Fibroblast of villous mesenchyme (primary cell): Measurements from ENCODE around the gene DYDC1. TPM values are rescaled to one million over a fixed set of nuclear protein-coding genes. Genes with fewer than 3 reads are reported as not detected.
"Not testable (repeated sequence)": the region's sequence is repeated elsewhere in the genome, so short reads cannot be mapped to it uniquely, and the experiment has no call there.

Experiments
- DNase-seq: peaks from one replicate; pipeline ENCODE4 v3.0.0-alpha.2; 2010; ENCODE audit warnings: low read depth
- H3K4me3 ChIP-seq: 2 replicates; pipeline ENCODE4 v1.5.1; 2011; ENCODE audit warnings: low read depth, mild to moderate bottlenecking, low read length
- total RNA-seq: library from RNA; depleted of rRNA; stranded (reverse); fragments of >200 nt; gene quantifications from 2 replicates; pipeline ENCODE4 v1.2.3, GENCODE V29; 2012
- TF ChIP-seq, protein P1 (sequence below): IDR thresholded peaks from 2 replicates; pipeline ENCODE4 v1.5.1; 2012; ENCODE audit warnings: low read depth, mild to moderate bottlenecking, low read length; ENCODE audit not compliant: insufficient read depth

Gene DYDC1
- total RNA-seq, 1 donor, result not detected

- TF ChIP-seq, protein P1, sequence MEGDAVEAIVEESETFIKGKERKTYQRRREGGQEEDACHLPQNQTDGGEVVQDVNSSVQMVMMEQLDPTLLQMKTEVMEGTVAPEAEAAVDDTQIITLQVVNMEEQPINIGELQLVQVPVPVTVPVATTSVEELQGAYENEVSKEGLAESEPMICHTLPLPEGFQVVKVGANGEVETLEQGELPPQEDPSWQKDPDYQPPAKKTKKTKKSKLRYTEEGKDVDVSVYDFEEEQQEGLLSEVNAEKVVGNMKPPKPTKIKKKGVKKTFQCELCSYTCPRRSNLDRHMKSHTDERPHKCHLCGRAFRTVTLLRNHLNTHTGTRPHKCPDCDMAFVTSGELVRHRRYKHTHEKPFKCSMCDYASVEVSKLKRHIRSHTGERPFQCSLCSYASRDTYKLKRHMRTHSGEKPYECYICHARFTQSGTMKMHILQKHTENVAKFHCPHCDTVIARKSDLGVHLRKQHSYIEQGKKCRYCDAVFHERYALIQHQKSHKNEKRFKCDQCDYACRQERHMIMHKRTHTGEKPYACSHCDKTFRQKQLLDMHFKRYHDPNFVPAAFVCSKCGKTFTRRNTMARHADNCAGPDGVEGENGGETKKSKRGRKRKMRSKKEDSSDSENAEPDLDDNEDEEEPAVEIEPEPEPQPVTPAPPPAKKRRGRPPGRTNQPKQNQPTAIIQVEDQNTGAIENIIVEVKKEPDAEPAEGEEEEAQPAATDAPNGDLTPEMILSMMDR, result no peak
These were observed 41.2 kb downstream of the DYDC1 start for GRCh38 chr10:80315391-80315790.

GRCh38 chr10:80313523-80313922 is 43.0 kb downstream of the DYDC1 start:
- TF ChIP-seq, protein P1, result no peak
- H3K4me3 ChIP-seq, result no peak overlapping the region
- DNase-seq, result no peak

More at GRCh38 chr10:80315391-80315790, 41.2 kb downstream of the DYDC1 start:
- H3K4me3 ChIP-seq, result no peak overlapping the region
- no peak for DNase-seq

DNA sequence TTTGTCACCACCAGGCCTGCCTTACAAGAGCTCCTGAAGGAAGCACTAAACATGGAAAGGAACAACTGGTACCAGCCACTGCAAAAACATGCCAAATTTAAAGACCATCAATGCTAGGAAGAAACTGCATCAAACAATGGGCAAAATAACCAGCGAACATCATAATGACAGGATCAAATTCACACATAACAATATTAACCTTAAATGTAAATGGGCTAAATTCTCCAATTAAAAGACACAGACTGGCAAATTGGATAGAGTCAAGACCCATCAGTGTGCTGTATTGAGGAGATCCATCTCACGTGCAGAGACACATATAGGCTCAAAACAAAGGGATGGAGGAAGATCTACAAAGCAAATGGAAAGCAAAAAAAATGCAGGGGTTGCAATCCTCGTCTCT is 50.6 kb downstream of the DYDC1 start:
- not testable (repeated sequence) for DNase-seq, H3K4me3 ChIP-seq

- H3K4me3 ChIP-seq, result no peak overlapping the region
- DNase-seq, result no peak
- TF ChIP-seq, protein P1, result no peak
These were observed 59.6 kb downstream of the DYDC1 start for GRCh38 chr10:80296942-80297341.

GRCh38 chr10:80292607-80293239 is 63.8 kb downstream of the DYDC1 start:
- DNase-seq, result no peak
- TF ChIP-seq, protein P1, result no peak
- H3K4me3 ChIP-seq, result no peak overlapping the region

- TF ChIP-seq, protein P1, result no peak
- H3K4me3 ChIP-seq, result no peak overlapping the region
- DNase-seq, result no peak
These were observed 65.9 kb downstream of the DYDC1 start for GRCh38 chr10:80290474-80291220.

DNA sequence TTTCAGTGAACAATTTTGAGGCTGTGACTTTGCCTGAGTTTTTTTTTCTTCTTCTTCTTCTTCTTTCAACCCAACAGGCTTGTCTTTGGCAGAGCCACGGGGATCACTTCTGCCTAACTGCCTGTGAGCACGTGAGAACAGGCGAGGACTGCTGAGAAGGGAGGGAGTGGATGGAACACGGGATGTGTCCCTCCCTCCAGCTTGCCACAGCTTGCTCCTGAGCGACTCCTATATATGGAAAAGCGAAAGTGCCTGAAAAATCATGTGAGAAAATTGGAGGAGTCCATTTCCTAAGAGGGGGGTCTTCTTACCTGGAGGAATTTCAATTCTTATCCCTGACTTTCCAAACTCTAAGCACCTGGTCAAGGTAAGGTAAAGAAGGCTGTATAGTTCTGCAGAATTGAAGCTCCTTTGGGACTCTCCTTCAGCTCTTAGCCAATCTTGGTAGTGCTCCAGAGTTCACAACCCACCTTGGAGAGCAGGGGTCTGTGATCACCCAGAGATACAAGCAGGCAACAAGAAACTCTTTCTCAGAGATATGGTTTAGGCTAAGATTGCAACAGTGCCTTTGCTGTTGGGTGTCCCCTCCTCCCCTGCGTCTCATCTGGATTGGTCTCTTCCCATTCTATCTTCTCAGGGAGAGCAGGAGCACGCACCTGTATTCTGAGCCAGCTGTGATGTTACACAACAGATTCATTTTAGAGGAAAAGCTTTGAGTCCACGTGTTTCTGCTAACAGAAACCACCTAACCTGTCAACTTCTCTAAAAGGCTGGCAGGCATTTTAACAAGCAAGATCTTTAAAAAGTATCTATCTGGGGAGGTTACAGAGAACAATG is 66.9 kb downstream of the DYDC1 start, which contains the start of gene MAT1A:
TSS of gene MAT1A (minus strand) at position 208 of the 837 bp plus-strand sequence. CDS start 235 bp downstream, outside the sequence.
- TF ChIP-seq, protein P1, result no peak
- peak; percentile 11 for DNase-seq
- H3K4me3 ChIP-seq, result no peak within 1 kb of the TSS
